Neutrophil (primary cell): Measurements from ENCODE around the gene CYP2W1.

Source experiments
- H3K27ac ChIP-seq: fragments of 200-600 bp; sonication (generic); 2 replicates; pipeline ENCODE4 v1.5.1; 2016; ENCODE audit warnings: mild to moderate bottlenecking, moderate library complexity
- H3K27me3 ChIP-seq: fragments of 200-600 bp; sonication (generic); 2 replicates; pipeline ENCODE4 v1.6.0; 2016; ENCODE audit warnings: mild to moderate bottlenecking
- H3K36me3 ChIP-seq: fragments of 200-600 bp; sonication (generic); 2 replicates; pipeline ENCODE4 v1.5.1; 2017
- H3K4me1 ChIP-seq, 2 experiments: fragments of 200-600 bp in 1 of 2; sonication (generic) in 1 of 2; 1 replicate in 1 of 2; 2 replicates in 1 of 2; pipeline versions ENCODE4 v1.5.1 to v1.6.1; 2013 to 2016; ENCODE audit warnings: low read depth in 1 of 2, low read length in 1 of 2, mild to moderate bottlenecking in 1 of 2, moderate library complexity in 1 of 2; ENCODE audit not compliant: control insufficient read depth in 1 of 2, insufficient read depth in 1 of 2
- H3K4me3 ChIP-seq, 2 experiments: fragments of 200-600 bp in 1 of 2; sonication (generic) in 1 of 2; 1 replicate in 1 of 2; 2 replicates in 1 of 2; pipeline ENCODE4 v1.5.1; 2013 to 2016; ENCODE audit warnings: low read depth in 1 of 2, low read length in 1 of 2, mild to moderate bottlenecking in 1 of 2, moderate library complexity in 1 of 2
- H3K9me3 ChIP-seq: fragments of 200-600 bp; sonication (generic); 2 replicates; pipeline ENCODE4 v1.5.1; 2016
- CTCF ChIP-seq: fragments of 200-600 bp; sonication (generic); IDR thresholded peaks from 2 replicates; pipeline ENCODE4 v1.5.1; 2016; ENCODE audit warnings: antibody characterized with exemption

CYP2W1 gene

GRCh38 chr7:974820-975681 lies 7.9 kb upstream of the CYP2W1 start, which contains the start of gene COX19:
COX19 (minus strand) TSS chr7:975549; CDS start chr7:975509, 40 bp downstream.
- Histone ChIP-seq H3K27ac (peak within 1 kb of the TSS; percentile 94), H3K4me1 (peaks cover 17 to 28% of the 10 kb centered on the region in 2 experiments), H3K36me3 (peaks cover 27% of the 10 kb centered on the region), H3K27me3 (no peaks in the 10 kb centered on the region), H3K9me3 (no peaks in the 10 kb centered on the region), H3K4me3 (peak within 1 kb of the TSS; percentile 93 to 100)
- peak; percentile 14 for TF ChIP-seq CTCF

GRCh38 chr7:975702-976473 lies 7.1 kb upstream of the CYP2W1 start:
- Histone ChIP-seq H3K36me3 (peaks cover 22% of the 10 kb centered on the region), H3K27me3 (no peaks in the 10 kb centered on the region), H3K9me3 (no peaks in the 10 kb centered on the region), H3K27ac (peak overlapping the region; percentile 94), H3K4me3 (peak overlapping the region; percentile 93 to 100), H3K4me1 (peaks cover 17 to 28% of the 10 kb centered on the region in 2 experiments)
- no peak for TF ChIP-seq CTCF

- H3K4me1 ChIP-seq = peaks cover 17 to 28% of the 10 kb centered on the region in 2 experiments
- no peak overlapping the region for H3K27ac ChIP-seq
- peaks cover 17% of the 10 kb centered on the region for H3K36me3 ChIP-seq
- H3K4me3 ChIP-seq = no peak overlapping the region
- no peak for TF ChIP-seq CTCF
- H3K27me3 ChIP-seq = no peaks in the 10 kb centered on the region
- H3K9me3 ChIP-seq = no peaks in the 10 kb centered on the region
Measured at GRCh38 chr7:976901-977325, 6.1 kb upstream of the CYP2W1 start.

- peaks cover 17 to 28% of the 10 kb centered on the region in 2 experiments for H3K4me1 ChIP-seq
- peaks cover 11% of the 10 kb centered on the region for H3K36me3 ChIP-seq
- no peak overlapping the region for H3K27ac ChIP-seq
- TF ChIP-seq CTCF = no peak
- no peaks in the 10 kb centered on the region for H3K9me3 ChIP-seq
- H3K4me3 ChIP-seq = no peak overlapping the region
- H3K27me3 ChIP-seq = no peaks in the 10 kb centered on the region
Measured at GRCh38 chr7:977326-978048, 5.5 kb upstream of the CYP2W1 start.

GRCh38 chr7:978049-978346 lies 5.0 kb upstream of the CYP2W1 start:
- peaks cover 6% of the 10 kb centered on the region for H3K36me3 ChIP-seq
- no peak overlapping the region for H3K27ac ChIP-seq
- H3K4me3 ChIP-seq = no peak overlapping the region
- no peaks in the 10 kb centered on the region for H3K27me3 ChIP-seq
- H3K9me3 ChIP-seq = no peaks in the 10 kb centered on the region
- peaks cover 17 to 24% of the 10 kb centered on the region in 2 experiments for H3K4me1 ChIP-seq
- no peak for TF ChIP-seq CTCF
